GM18507 (cell line): ENCODE results near the gene TUBGCP2.

Experiments
- DNase-seq: peaks from one replicate; pipeline ENCODE4 v3.0.0; 2011; ENCODE audit warnings: low read depth; ENCODE audit not compliant: insufficient read length; ENCODE audit errors: extremely low spot score
- FAIRE-seq: peaks from 2 replicates; lab custom pipeline; 2011; peaks lifted over from hg19 to GRCh38; lab: Jason Lieb, UNC

The TUBGCP2 gene

GRCh38 chr10:133343558-133343957, 34.9 kb upstream of the TUBGCP2 start:
- DNase-seq (no peak), FAIRE-seq (no peak)

GRCh38 chr10:133342942-133343341, 34.3 kb upstream of the TUBGCP2 start:
- DNase-seq: no peak
- no peak for FAIRE-seq

- FAIRE-seq (no peak), DNase-seq (no peak)
These were observed 33.3 kb upstream of the TUBGCP2 start for GRCh38 chr10:133341983-133342382.

- FAIRE-seq (no peak), DNase-seq (no peak)
These were observed 31.2 kb upstream of the TUBGCP2 start for GRCh38 chr10:133339708-133340380.

- DNase-seq: no peak
- no peak for FAIRE-seq
These were observed 29.7 kb upstream of the TUBGCP2 start for GRCh38 chr10:133338080-133339071.

- FAIRE-seq (no peak), DNase-seq (no peak)
These were observed 28.7 kb upstream of the TUBGCP2 start for GRCh38 chr10:133337370-133337725.

GRCh38 chr10:133336577-133337369, 28.1 kb upstream of the TUBGCP2 start, which contains the start of gene CALY:
CALY (minus strand) TSS chr10:133336896; CDS start chr10:133328989, 7,907 bp downstream.
- FAIRE-seq (no peak), DNase-seq (no peak)

- FAIRE-seq (no peak), DNase-seq (no peak)
These were observed 27.5 kb upstream of the TUBGCP2 start for GRCh38 chr10:133336118-133336576.

GRCh38 chr10:133335246-133336117, 26.8 kb upstream of the TUBGCP2 start:
- FAIRE-seq (no peak), DNase-seq (no peak)

- no peak for FAIRE-seq
- no peak for DNase-seq
These were observed 26.0 kb upstream of the TUBGCP2 start for GRCh38 chr10:133334503-133335245.

GRCh38 chr10:133332936-133333699, 24.4 kb upstream of the TUBGCP2 start:
- no peak for DNase-seq
- FAIRE-seq: no peak

GRCh38 chr10:133329491-133330202, 21.0 kb upstream of the TUBGCP2 start:
- DNase-seq (peak; percentile 83), FAIRE-seq (peak; percentile 82)

GRCh38 chr10:133328358-133329343, 20.0 kb upstream of the TUBGCP2 start:
- no peak for FAIRE-seq
- DNase-seq: no peak

- DNase-seq: no peak
- no peak for FAIRE-seq
These were observed 19.1 kb upstream of the TUBGCP2 start for GRCh38 chr10:133327651-133328357.
